ENCODE data around the gene DRD2.

- TF ChIP-seq CTCF (IDR thresholded peaks at IDR 0.05; ENCODE audit: borderline replicate concordance, extremely low read depth, low read length, poor library complexity, severe bottlenecking) (no peak), EZH2 (IDR thresholded peaks at IDR 0.05; ENCODE audit: borderline replicate concordance, low read depth, low read length, severe bottlenecking) (no peak)
Measured at GRCh38 chr11:113446112-113446511, 29.1 kb downstream of the DRD2 start.

Data from DND-41 (cell line).